SHP77 treated with DMSO at 0.1 percent for 48 hours (cell line): Measurements from ENCODE around the gene CNPPD1.

Source experiments
- DNase-seq: peaks from one replicate; lab custom pipeline; 2025; lab: John Stamatoyannopoulos, UW

Gene CNPPD1

GRCh38 chr2:219176818-219177551 lies at the start of gene CNPPD1:
Gene CNPPD1 (minus strand): TSS chr2:219176925. CDS start chr2:219176828, 97 bp downstream.
- peak; percentile 65 for DNase-seq

GRCh38 chr2:219225350-219225749 lies 48.6 kb upstream of the CNPPD1 start:
- no peak for DNase-seq

DNA sequence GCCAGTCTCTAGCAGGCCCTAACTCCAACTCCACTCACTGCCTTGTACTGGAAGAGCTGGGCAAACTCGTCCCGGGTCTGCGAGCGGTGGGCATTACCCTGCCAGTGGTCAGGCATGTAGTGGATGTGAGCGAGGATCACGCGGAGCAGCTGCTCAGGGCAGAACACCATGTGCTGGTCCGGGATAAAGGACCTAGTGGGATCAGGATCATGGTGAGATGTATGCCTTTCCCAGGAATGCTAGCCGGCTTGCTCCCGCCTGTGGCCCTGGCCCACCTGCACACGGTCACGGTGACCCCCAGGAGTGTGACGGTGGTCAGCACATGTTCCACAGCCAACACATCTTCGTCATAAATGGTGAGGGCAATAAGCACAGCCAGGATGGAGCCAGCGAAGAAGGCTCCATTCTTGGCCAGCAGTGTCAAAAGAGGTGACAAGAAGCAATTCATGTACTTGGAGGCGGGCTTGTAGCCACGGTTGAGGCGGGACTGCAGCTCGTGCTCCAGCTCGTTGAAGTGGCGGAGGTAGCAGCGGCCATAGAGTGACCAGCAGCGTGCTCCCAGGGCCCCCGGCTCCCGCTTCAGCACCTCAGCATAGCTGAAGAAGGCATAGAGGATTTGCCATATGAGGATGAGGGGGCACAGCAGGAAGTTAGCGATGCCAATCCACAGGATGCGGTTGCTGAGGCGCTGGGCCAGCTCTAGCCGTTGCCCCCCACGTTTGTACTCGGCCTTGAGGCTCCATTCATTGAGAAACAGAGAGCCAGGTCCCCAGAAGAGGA lies 47.3 kb upstream of the CNPPD1 start:
- DNase-seq, result no peak

GRCh38 chr2:219221957-219222518 lies 45.3 kb upstream of the CNPPD1 start:
- no peak for DNase-seq

- DNase-seq, result no peak
Observed at GRCh38 chr2:219220652-219221402, 44.1 kb upstream of the CNPPD1 start.

GRCh38 chr2:219219784-219220532 lies 43.2 kb upstream of the CNPPD1 start:
- no peak for DNase-seq

DNA sequence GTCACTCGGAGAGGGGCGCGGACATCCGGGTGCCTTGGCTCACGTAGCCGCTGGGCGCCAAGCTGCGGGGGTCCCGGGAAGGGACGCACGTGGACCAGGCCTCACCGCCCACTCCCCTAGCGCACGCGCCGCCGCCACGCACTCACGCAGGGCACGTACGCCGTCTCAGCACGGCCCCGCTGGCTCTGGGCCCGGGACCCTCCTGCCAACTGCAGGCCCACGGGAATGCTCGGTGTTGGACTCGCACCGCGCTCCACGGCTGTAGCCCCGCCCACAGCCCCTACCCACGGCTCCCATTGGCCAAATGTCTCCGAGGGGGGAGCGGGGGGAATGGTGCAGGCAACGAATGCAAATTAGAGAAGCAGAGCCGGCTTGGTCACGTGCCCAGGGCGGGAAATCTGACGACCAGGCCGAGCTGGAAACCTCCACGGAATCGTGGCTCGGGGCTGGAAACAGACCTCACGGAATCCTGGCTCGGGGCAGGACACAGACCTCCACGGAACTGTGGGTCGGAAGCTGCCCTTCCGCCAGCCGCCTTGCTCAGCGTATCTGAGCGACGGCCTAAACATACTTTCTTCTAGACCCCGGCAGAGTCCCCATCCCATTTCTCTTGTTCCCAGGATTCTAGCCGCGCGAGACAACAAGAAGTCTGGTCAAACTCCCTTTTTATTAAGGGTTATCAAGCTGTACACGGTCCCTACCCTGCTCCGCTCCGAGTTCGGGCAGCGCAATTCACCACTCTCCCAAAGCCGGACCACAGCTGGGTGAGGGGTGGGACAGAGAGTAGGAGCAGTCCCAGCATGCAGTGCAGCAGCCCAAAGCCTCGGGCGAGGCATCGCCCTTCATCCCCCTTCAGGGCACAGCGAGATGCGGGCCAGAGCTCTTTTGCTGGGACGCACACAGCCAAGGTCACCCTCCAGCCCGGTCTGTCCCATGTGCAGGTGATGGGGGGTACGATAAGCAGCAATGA lies 42.3 kb upstream of the CNPPD1 start, which contains the start of gene ABCB6:
Gene ABCB6, minus strand, starts transcription at position 227 of the 970 bp plus-strand sequence. CDS start 285 bp downstream, outside the sequence.
- DNase-seq, result peak; percentile 77

DNA sequence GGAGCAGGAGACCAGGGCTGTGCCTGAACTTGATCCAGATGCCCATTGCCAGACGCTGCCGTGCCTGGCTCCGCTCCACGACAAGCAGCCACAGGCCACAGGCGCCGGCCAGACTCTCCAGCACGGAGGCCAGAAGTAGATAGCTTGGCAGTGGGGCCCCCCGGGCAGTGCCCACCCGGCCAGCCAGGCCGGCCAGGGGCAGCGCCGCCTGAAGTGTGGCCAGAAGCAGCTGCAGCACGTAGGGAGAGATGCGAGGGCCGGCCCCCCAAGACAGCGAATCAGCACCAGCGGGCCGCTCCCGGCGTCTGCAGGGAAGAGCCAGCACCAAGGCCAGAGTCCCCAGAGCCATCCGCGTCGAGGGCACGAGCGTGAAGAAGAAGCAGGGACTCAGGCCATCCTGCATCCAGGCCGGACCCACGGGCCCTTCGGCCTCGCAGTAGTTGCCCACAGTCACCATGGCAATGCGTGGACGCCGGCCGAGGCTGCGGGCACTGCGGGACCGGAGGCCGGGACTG lies 41.5 kb upstream of the CNPPD1 start:
- DNase-seq, result peak; percentile 41

DNA sequence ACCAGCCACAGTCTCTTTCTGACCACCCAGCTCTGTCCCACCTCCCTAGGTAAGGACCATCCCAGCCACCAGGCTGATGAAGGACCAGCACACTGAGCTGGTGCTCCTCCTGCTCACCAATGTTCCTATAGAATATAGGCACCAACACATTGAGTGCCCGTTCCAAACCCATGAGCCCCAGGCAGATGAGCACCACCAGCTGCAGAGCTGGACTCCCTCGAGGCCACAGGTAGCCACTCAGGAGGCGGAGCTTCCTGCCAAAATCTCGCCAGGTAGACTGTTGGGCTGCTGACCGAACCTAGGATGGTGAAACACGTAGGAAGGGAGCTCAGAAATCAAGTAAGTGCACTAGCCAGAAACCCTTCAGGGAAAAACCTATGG lies 39.8 kb upstream of the CNPPD1 start:
- DNase-seq, result no peak

DNA sequence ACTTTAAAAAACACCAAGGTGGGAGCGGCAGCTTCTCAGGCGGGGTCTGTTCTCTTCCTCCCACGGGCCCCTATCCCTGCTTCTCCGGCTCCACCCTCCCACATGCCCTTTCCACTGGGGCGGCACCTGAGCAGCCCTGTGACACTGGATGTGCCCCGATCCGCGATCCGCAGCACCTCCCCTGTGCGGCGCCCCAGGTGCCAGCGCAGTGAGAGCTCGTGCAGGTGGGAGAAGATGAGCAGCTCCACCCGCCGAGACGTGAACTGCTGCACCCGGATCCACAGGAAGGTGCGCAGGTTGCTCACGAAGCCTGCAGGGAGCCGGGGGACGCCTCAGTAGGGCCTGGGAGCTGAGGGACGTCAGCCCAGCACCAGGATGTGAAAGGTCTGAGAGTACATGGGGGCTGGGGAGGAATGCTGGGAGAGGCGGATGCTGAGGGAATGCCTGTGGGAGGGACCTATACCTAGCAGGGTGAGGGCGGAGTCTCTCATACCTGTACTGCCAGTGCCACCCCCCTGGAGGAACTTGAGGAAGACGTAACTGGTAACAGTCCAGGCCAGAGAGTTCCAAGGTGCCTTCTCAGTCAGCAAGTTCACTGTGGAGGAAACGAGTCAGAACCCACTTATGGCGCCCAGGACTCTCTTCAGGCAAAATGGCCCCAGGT lies 39.3 kb upstream of the CNPPD1 start:
- DNase-seq, result no peak

- DNase-seq, result no peak
Observed at GRCh38 chr2:219214786-219215185, 38.1 kb upstream of the CNPPD1 start.

- DNase-seq, result no peak
Observed at GRCh38 chr2:219214141-219214540, 37.4 kb upstream of the CNPPD1 start.

- DNase-seq, result no peak
Observed at GRCh38 chr2:219213486-219214071, 36.9 kb upstream of the CNPPD1 start.

DNA sequence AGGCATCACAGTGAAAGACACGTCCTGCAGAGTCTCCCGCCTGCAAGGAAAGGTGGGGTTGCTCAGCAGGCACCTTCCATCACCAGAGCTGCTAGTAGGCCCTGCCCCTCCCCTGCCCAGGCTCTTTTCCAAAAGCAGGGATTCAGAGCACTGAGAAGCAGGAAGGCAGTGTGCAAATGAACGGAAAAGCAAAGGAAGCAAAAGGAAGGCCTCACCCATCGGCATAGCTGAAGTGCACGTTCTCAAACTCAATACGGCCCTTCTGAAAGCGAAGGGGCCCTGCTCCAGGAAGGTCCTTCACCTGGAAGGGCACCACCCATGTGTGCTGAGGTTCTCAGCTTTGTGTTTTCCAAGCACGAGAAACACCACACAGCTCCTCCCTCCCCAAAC lies 36.3 kb upstream of the CNPPD1 start:
- no peak for DNase-seq

GRCh38 chr2:219210886-219211362 lies 34.2 kb upstream of the CNPPD1 start:
- no peak for DNase-seq

- no peak for DNase-seq
Observed at GRCh38 chr2:219210196-219210885, 33.6 kb upstream of the CNPPD1 start.

DNA sequence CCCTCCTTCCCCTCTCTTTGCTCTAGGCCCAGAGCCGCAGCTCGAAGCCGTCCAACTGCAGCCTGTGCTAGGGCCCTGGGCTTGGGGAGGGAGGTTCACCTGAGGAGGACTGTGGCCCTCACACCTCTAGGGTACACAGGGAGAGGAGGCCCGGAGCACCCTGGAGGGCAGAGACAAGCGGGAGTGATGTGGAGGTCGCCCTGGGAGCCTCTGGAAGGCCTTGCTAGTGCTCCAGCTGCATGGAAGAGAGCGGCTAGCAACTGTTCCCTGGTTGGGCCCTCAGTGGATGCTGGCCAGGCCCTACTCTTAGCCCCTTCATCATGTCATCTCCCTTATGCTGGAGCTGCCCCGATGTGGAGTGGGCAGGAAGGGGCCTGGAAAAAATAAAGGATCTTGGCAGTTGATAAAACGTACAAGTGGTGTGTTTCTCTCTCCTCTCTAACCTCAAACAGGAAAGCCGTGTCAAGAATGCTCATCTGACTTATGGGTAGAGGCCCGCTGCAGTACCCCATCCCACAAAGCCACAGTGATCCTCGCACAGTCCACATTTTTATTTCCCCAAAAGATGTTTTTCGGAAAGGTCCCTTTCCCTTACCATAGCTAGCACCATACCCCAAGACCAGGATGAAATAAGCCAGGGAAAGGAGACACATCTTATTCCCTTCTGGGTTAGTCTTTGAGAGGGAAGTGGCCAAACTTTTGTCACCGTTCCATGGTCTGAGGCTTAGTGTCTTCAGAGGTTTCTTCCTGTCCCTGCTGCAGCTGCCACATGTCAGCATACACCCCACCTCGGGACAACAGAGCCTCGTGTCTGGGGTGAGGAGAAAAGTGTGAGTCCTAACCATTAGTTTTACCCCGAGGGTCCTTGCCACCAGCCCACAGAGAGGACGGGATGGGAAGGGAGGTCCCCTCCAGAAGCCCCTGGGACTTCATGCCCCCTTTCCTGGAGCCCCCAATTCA lies 32.8 kb upstream of the CNPPD1 start:
- DNase-seq, result no peak
